Stimulated activated CD8-positive, alpha-beta memory T cell treated with anti-CD3 and anti-CD28 coated beads, Interleukin-7, amount 100 ng/mL, for 24 hours (primary cell): ENCODE results near the gene SEC24C.
A peak's percentile ranks its signal among the peaks of the same experiment; 100 is the strongest.
"Not testable (repeated sequence)": the region's sequence is repeated elsewhere in the genome, so short reads cannot be mapped to it uniquely, and the experiment has no call there.

Experiments used
- DNase-seq: peaks from one replicate; pipeline ENCODE4 v3.0.0-alpha.2; 2020; ENCODE audit warnings: low read depth

SEC24C gene

DNA sequence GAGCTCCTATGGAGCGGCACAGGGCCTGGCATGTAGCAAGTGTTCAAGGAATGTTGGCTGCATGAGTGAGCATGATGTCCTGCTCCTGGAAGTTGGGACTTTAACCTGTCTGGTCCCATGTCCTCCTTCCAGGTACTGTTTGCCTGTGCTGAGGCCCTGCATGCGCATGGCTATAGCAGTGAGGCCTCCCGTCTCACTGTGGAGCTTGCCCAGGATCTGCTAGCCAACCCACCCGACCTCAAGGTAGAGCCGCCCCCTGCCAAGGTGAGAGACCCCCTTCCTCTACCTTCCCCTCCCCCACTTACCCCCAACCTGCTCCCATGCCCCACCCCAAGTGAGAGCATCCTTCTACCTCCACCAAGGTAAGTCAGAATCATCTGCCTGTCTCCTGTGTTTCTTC lies 49.3 kb downstream of the SEC24C start:
- DNase-seq, result no peak

DNA sequence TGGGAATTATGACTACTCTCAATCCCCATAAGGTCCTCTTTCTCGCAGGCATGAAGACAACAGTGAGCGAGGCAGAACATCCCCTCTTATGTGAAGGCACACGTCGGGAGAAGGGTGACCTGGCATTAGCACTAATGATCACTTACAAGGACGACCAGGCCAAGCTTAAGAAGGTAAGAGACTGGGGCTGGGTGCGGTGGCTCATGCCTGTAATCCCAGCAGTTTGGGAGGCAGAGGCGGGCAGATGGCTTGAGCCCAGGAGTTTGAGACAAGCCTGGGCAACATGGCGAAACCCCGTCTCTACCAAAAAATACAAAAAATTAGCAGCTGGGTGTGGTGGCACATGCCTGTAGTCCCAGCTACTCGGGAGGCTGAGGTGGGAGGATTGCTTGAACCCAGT lies 51.3 kb downstream of the SEC24C start:
- not testable (repeated sequence) for DNase-seq

DNA sequence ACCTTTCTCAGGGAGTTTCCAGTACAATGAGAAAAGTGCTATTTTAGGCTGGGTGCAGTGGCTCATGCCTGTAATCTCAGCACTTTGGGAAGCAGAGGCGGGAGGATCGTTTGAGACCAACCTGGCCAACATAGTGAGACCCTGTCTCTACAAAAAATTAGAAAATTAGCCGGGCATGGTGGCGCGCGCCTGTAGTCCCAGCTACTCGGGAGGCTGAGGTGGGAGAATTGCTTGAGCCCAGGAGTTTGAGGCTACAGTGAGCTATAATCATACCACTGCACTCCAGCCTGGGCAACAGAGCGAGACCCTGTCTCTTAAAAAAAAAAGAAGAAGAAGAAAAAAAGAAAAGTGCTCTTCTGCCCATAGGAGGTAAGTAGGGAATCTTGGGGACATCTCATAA lies 51.9 kb downstream of the SEC24C start:
- not testable (repeated sequence) for DNase-seq

DNA sequence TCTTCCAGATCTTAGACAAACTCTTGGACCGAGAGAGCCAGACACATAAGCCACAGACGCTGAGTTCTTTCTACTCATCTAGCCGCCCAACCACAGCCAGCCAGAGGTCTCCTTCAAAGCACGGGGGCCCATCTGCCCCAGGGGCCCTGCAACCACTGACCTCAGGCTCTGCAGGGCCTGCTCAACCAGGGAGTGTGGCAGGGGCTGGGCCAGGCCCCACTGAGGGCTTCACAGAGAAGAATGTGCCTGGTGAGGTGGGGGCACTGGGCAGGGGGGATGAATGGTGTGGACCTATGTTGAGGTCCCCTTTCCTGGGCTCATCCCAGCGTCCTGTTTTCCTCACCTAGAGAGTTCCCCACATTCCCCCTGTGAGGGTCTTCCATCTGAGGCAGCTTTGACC lies 52.6 kb downstream of the SEC24C start:
- DNase-seq, result no peak

DNA sequence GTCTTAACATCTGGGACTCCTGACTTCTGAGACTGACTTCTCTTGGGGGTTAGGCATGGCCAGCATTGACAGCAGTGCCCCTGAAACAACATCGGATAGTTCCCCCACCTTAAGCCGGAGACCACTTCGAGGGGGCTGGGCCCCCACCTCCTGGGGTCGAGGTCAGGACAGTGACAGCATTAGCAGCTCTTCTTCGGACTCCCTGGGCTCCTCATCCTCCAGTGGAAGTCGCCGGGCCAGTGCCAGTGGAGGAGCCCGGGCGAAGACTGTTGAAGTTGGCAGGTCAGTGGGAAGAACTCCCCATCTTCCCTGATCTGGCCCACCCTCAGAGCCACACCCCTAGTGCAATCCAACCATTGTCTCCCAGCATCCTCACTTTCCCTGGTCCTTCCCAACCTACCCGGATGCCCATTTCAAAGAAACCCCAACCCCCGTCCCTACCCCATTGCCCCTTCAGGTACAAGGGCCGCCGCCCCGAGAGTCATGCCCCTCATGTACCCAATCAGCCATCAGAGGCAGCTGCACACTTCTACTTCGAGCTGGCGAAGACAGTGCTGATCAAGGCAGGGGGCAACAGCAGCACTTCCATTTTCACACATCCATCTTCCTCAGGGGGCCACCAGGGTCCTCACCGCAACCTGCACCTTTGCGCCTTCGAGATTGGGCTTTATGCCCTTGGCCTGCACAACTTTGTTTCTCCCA lies 53.3 kb downstream of the SEC24C start:
- no peak for DNase-seq

DNA sequence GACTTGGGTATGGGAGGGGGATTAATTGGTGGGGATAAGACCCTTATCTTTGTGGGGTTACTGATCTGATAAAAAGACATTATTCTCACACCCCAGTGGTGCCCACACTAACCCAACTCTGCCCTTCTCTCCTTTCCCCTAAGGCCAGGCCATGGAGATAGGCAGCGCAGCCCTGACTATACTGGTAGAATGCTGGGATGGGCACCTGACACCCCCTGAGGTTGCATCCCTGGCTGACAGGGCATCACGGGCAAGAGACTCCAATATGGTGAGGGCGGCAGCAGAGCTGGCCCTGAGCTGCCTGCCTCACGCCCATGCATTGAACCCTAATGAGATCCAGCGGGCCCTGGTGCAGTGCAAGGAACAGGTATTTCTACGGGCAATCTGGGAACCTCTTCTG lies 53.9 kb downstream of the SEC24C start:
- no peak for DNase-seq

DNA sequence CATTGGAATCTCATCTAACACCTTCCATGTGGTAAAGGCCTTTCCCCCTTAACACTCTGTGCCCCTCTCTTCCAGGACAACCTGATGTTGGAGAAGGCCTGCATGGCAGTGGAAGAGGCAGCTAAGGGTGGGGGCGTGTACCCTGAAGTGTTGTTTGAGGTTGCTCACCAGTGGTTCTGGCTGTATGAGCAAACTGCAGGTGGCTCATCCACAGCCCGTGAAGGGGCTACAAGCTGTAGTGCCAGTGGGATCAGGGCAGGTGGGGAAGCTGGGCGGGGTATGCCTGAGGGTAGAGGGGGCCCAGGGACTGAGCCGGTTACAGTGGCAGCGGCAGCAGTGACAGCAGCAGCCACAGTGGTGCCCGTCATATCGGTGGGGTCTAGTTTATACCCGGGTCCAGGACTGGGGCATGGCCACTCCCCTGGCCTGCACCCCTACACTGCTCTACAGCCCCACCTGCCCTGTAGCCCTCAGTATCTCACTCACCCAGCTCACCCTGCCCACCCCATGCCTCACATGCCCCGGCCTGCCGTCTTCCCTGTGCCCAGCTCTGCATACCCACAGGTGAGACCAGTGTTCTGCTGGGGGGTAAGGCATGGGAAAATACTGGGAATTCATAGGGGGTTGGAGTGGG lies 54.9 kb downstream of the SEC24C start:
- no peak for DNase-seq

DNA sequence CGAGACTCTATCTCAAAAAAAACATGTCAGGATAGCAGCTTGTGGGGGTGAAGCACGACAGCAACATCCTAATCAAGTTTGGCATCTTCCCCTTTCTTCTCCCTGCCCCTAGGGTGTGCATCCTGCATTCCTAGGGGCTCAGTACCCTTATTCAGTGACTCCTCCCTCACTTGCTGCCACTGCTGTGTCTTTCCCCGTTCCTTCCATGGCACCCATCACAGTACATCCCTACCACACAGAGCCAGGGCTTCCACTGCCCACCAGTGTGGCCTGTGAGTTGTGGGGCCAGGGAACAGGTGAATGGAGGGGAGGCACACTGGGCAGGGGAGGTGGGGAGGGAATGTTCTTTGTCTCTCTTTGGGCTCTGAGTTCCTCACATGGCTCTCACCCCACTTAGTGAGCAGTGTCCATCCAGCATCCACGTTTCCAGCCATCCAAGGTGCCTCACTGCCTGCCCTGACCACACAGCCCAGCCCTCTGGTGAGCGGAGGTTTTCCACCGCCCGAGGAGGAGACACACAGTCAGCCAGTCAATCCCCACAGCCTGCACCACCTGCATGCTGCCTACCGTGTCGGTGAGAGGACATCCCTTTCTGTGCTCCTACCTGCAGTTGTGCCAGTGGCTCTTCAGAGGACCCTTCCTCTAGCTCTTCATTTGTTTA lies 55.9 kb downstream of the SEC24C start:
- DNase-seq, result no peak

DNA sequence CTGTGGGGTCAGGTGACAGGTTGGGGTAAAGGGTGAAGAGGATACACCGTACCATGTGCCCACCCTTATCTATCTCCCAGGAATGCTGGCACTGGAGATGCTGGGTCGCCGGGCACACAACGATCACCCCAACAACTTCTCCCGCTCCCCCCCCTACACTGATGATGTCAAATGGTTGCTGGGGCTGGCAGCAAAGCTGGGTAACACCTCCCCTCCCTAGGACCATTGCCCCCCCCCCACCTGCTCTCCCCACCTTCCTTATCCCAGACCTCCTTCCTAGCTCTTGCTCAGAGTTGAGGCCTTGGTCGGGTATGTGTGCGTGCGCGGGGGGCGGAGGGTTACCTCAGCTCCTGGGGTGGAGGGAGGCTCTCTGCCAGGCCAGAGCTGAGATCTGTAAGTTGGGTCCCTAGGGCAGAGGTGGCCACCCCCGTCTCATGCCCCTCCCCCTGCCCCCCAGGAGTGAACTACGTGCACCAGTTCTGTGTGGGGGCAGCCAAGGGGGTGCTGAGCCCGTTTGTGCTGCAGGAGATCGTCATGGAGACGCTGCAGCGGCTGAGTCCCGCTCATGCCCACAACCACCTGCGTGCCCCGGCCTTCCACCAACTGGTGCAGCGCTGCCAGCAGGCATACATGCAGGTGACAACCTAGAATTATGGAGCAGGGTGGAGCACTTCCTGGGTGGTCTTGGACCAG lies 56.5 kb downstream of the SEC24C start:
- no peak for DNase-seq

DNA sequence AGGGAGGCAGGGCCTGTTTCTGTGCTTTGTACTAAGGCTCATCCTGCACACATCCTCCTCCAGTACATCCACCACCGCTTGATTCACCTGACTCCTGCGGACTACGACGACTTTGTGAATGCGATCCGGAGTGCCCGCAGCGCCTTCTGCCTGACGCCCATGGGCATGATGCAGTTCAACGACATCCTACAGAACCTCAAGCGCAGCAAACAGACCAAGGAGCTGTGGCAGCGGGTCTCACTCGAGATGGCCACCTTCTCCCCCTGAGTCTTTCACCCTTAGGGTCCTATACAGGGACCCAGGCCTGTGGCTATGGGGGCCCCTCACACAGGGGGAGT lies 57.0 kb downstream of the SEC24C start:
- DNase-seq, result no peak

DNA sequence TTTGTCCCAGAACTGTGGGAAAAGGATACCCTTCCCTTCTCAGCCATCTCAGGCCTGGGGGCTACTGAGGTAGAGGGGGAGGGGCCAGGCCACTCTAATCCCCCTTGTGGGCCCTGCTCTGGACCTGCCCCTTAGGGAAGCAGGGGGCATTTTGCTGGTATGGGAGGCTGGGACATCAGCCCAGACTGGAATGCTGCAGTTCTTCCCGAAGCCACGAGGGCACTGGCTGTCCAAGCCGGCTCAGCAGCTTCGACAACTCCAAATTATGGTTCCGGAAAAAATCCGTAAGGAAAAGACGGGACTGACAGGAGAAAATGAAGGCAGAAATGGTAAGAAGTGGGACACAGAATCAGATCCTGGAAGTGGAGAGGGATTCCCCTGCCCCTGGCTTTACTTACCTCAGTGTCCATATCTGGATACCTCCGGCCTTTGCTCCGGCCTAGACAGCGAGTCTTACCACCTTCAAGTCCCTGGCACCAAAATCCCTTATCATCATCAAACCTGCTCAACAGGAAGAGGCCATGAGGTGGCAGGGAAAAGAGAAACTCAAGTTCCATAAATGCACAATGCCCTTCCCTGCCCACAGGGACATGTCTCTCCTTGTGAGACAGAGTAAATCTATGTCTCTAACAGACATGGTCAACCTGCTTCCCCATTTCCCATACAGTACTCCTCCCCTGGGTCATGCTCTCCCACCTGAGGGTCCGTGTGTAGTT lies 58.3 kb downstream of the SEC24C start:
- DNase-seq, result no peak

DNA sequence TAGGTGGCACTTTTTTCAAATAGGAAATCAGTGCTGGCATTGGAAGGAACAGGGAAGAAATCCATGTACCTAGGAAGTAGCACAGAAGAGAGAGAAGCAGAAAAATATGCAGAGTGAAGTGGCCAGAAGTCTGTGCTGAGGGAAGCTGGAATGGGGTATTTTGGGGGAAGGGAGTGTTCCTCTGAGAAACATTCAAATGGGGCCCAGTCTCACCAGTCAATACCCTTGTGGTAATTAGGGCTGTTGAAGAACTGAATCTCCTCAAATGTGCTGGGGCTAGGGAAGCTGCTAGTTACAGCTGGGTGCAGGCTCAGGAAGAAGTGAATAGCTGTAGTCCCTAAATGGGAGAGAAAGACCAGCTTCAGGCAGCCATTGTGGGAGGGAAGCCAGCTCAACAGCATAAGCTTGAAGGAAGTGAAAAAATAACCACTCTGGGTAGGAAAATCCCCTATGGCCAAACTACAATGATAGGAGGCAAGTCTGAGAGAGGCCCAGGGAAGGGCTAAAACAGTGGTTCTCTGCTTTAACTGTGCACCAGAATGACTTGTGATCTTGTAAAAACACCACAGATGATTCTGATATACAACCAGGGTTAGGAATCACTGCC lies 59.6 kb downstream of the SEC24C start:
- no peak for DNase-seq

DNA sequence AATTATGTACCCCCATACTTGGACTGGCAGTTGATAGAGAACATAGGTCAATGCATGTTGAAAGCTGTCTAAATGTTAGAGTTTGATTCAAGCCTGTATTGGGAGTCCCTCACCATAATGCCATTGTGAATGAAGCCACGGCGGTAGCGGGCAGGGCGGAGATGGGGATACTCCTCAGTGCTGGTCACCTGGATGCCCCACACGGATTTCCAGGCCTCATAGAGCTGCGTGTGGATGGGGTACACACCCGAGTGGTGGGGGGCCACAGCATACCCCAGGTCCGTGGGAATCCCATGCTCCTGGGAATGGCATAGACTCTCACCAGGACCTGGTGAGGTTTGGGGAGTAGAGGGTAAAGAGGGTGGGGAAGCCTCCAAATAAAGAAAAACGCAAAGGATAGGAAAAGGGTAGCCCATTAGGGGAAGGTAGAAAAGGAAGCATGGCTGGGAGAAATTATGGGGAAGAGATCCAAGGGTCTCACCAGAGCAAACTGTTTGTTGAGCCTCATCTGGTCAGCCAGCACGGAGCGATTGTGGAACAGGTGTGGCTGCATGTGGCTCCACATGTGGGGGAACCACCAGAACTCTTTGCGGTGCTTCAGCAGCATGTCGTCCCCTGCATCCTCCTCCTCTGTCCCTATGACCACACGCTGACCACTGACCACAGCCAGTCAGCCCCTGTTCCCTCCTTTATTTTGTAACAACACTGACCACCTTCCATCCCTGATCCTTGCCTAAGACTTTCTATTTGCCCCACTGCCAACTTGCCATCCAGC lies 62.2 kb downstream of the SEC24C start:
- no peak for DNase-seq

DNA sequence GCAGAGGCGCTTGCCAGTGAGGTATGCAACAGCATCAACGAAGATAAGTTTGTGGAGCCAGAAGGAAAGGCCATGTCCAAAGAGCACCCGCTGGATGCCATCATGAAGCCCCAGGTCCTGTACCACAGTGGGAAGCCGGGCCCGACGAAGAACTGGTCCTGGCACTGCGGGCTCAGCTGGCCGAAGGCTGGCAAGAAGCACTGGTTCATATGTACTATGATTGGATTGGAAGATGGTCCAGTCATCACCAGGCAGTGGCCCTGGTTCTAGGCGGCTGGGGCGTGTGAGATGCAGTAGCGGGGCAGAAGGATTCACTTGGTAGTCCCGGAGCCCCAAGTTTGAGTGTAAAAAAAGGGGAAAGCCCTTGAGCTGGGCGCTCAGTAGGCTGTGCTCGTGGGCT lies 63.3 kb downstream of the SEC24C start:
- no peak for DNase-seq

DNA sequence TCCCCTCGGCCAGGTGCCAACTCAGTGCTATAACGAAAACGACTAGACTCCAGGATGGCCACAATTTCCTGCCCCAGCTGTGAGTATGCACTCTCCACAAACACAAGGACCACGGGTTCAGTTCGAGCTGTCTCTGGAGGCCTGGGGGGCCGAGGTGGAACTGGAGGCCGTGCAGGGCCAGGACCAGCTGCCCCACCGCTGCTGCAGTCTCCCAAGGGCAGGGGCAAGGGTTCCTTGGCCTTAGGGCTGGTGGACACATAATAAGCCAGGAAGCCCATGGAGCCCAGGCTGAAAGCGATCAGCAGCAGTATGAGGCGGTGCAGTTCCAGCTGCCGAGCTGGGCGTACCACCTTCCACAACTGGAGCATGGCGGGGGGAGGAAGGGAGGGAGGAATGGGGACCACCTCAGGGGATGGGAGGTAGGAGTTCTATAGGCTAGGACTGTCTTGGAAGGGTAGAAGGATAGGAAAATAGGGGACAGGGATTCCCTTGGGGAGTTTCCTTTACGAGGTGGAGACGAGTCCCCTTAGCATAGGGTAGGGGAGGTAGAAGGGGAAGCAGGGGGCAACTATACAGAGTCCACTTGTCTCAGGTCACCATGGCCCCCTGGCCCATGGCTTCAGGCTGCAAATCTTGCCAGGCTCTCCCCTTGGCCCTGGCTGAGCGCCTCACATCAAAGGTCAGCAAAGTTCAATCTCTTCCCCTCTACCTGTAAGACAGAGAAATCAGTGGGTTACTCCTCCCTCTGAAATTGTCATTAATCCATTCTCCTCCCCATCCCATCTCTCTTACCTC lies 64.0 kb downstream of the SEC24C start:
- no peak for DNase-seq

DNA sequence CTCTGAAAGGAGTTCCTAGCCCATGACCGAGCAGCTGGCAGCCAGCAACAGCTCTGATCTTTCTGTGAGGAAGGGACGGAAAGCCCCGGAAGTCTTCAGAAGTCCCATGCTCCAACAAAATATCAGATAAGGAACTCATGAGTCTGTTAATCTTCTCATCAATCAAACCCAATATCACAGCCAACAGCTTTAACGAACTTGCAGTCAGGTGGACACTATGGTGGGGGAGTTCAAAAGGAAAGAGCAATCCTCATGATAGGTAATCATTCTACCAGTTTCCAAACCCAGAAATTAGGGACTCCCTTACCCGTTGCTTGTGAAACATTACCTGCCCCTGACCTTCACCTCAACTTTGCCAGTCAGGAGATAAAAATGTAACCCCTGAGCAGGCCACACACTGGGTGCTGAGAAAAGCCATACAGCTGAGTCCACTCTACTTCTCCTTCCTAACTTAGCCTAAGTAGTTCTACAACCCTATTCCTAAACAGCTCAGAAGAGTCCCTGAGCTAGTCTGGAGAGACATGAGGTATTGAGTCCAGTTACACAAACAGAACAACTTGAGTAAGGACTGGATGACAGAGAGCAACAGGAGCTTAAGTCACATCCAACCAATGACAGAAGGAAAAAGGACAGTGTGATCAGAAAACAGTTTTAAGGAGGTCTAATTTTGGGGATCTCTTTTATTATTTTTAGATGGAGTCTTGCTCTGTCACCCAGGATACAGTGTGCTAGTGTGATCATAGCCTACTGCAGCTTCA lies 65.1 kb downstream of the SEC24C start:
- DNase-seq, result no peak

DNA sequence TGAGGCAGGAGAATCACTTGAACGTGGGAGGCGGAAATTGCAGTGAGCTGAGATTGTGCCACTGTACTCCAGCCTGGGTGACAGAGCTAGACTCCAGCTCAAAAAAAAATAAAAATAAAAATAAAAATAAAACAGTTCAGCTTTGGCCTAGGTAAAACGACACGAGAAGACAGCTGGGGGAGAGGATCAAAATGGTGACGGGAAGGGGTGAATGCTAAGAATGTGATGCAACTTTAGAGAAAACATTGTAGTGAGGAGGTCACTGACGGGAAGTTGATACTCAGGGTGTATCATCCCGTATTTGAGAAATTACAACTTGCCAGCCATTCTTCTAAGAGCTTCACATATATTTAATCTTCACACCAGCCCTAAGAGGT lies 66.2 kb downstream of the SEC24C start:
- no peak for DNase-seq

DNA sequence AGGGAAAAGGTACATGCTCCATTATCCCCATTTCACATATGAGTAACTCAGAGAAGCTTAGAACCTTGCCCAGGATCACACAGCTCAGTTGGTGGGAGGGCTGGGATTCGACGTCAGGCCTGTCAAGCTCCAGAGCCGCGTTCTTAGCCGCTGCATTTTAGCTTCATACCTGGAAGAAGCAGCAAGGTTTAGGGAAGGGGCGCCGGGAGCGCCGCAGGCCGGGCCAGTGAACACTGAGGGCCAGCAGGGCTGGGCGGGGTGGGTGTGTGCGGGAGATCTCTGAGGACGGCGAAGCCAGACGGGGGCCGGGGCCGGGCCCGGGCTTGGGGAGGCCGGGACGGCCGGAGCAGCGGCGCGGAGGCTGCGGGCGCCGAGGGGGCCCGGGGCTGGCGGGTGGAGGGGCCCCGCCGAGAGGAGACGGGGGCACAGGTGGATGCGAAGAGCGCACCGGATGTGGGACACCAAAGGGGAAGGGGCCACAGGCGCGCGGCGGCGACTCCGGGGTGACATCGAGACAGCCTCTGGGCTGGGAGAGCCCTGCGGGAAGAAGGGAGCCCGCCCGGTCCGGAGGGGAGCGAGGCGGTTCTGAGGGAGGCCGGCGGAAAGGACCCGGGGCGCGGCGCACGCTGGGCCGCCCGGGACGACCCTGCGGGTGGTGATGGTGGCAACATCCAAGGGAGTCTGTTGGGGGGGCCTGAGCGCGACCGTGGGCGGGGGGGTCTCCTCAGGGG lies 66.7 kb downstream of the SEC24C start:
- DNase-seq, result peak; percentile 9

DNA sequence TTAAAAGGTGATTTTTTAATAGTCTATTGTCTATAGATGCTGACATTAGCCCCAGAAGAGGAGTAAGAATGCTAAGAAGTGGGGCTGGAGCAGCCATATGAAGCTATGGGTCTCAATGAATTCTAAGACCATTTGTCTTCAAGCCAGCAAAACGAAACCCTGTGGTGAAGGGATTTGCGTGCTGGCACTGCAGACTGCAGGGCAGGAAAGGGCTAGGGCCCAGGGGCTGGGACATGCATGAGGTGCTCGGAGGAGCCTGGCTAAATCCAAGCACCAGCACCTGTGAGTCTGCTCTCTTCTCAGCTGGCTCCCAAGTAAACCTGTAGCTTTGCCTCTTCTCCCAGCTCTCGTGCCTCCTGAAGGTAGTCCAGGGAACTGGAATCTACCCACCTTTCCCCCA lies 68.5 kb downstream of the SEC24C start:
- no peak for DNase-seq
